Calu3 (cell line): ENCODE data around the gene SLC27A1. TPM values are rescaled to one million over a fixed set of nuclear protein-coding genes. Genes with fewer than 3 reads are reported as not detected.

ENCODE experiments used
- BruUV-seq: library from RNA; stranded (reverse); fragments of 400-500 nt; replicated peaks from 2 replicates; lab custom pipeline; 2021; lab: Mats Ljungman, UMichigan
- CTCF ChIA-PET: fragments of 300-600 bp; sonication (Branson Sonifier 250); formaldehyde crosslinking; loops from one replicate; lab custom pipeline; 2022; ENCODE audit warnings: antibody characterized with exemption; lab: Charles Lee
- DNase-seq: peaks from one replicate; pipeline ENCODE4 v3.0.0; 2022
- H3K27ac Mint-ChIP-seq: one replicate; pipeline ENCODE4 v1.8.0; 2022; ENCODE audit warnings: mixed read lengths; ENCODE audit not compliant: unreplicated experiment
- H3K27me3 Mint-ChIP-seq: one replicate; pipeline ENCODE4 v1.8.0; 2022; ENCODE audit warnings: mixed read lengths; ENCODE audit not compliant: unreplicated experiment
- H3K36me3 Mint-ChIP-seq: one replicate; pipeline ENCODE4 v1.8.0; 2022; ENCODE audit warnings: mild to moderate bottlenecking, moderate library complexity, mixed read lengths; ENCODE audit not compliant: insufficient read depth, unreplicated experiment
- H3K4me1 Mint-ChIP-seq: one replicate; pipeline ENCODE4 v1.8.0; 2022; ENCODE audit warnings: mild to moderate bottlenecking, low read depth, mixed read lengths; ENCODE audit not compliant: unreplicated experiment
- H3K4me3 Mint-ChIP-seq: one replicate; pipeline ENCODE4 v1.8.0; 2022; ENCODE audit warnings: mild to moderate bottlenecking, low read depth, moderate library complexity, mixed read lengths; ENCODE audit not compliant: unreplicated experiment
- H3K9me3 Mint-ChIP-seq: one replicate; pipeline ENCODE4 v1.8.0; 2022; ENCODE audit warnings: low read depth, mixed read lengths; ENCODE audit not compliant: unreplicated experiment
- CTCF ChIP-seq: fragments of 200-600 bp; IDR thresholded peaks from one replicate; pipeline ENCODE4 v1.8.0; 2022; ENCODE audit warnings: antibody characterized with exemption; ENCODE audit not compliant: unreplicated experiment
- intact Hi-C: fragments of 100-400 bp; cut with micrococcal nuclease; formaldehyde crosslinking; loops from one replicate; pipeline ENCODE4 v1.10.0; 2022; ENCODE audit not compliant: unreplicated experiment
- total RNA-seq: library from RNA; stranded (reverse); gene quantifications from 2 replicates; pipeline ENCODE4 v1.2.3, GENCODE V29; 2022

The SLC27A1 gene
- total RNA-seq, 1 experiment from 2014 or later, result 42.5 TPM

GRCh38 chr19:17499648-17500446, 29.5 kb downstream of the SLC27A1 start:
- Mint-ChIP-seq H3K36me3 (peaks cover 41% of the 10 kb centered on the region), H3K27ac (no peak overlapping the region), H3K9me3 (no peaks in the 10 kb centered on the region), H3K27me3 (no peaks in the 10 kb centered on the region), H3K4me3 (no peak overlapping the region), H3K4me1 (peaks cover 9% of the 10 kb centered on the region)
- CTCF ChIA-PET, result no interaction called here
- no peak for DNase-seq
- intact Hi-C loops, result no loop called here
- no peak for TF ChIP-seq CTCF
- no TSS peak for BruUV-seq

GRCh38 chr19:17500447-17501198, 30.3 kb downstream of the SLC27A1 start:
- BruUV-seq, result no TSS peak
- CTCF ChIA-PET, result interaction anchor here (0.6 kb wide), 1 partner anchor 259 kb away, joined by 3 read pairs; no protein-coding TSS in a partner anchor

GRCh38 chr19:17503240-17503639, 32.9 kb downstream of the SLC27A1 start:
- BruUV-seq, result no TSS peak
- Mint-ChIP-seq H3K9me3 (no peaks in the 10 kb centered on the region), H3K27me3 (no peaks in the 10 kb centered on the region)

More at GRCh38 chr19:17500447-17501198, 30.3 kb downstream of the SLC27A1 start:
- H3K4me1 Mint-ChIP-seq, result peaks cover 9% of the 10 kb centered on the region
- H3K27me3 Mint-ChIP-seq, result no peaks in the 10 kb centered on the region
- H3K9me3 Mint-ChIP-seq, result no peaks in the 10 kb centered on the region
- no peak for TF ChIP-seq CTCF
- H3K36me3 Mint-ChIP-seq, result peaks cover 47% of the 10 kb centered on the region
- H3K27ac Mint-ChIP-seq, result no peak overlapping the region
- intact Hi-C loops, result no loop called here
- DNase-seq, result no peak
- no peak overlapping the region for H3K4me3 Mint-ChIP-seq

GRCh38 chr19:17504030-17504429, 33.7 kb downstream of the SLC27A1 start:
- peaks cover 6% of the 10 kb centered on the region for H3K4me1 Mint-ChIP-seq
- DNase-seq, result no peak
- no peaks in the 10 kb centered on the region for H3K27me3 Mint-ChIP-seq
- no TSS peak for BruUV-seq
- H3K9me3 Mint-ChIP-seq, result no peaks in the 10 kb centered on the region
- intact Hi-C loops, result no loop called here
- H3K4me3 Mint-ChIP-seq, result no peak overlapping the region
- H3K36me3 Mint-ChIP-seq, result peaks cover 60% of the 10 kb centered on the region
- no peak for TF ChIP-seq CTCF
- no peak overlapping the region for H3K27ac Mint-ChIP-seq
- CTCF ChIA-PET, result no interaction called here

More at GRCh38 chr19:17503240-17503639, 32.9 kb downstream of the SLC27A1 start:
- CTCF ChIA-PET, result no interaction called here
- Mint-ChIP-seq H3K4me3 (no peak overlapping the region), H3K4me1 (peaks cover 12% of the 10 kb centered on the region), H3K36me3 (peaks cover 55% of the 10 kb centered on the region), H3K27ac (no peak overlapping the region)
- no peak for TF ChIP-seq CTCF
- intact Hi-C loops, result no loop called here
- no peak for DNase-seq
